Ishikawa (cell line): Measurements from ENCODE around the gene ARPC1A.

Source experiments
- CEBPB ChIP-seq: IDR thresholded peaks from 2 replicates; pipeline ENCODE4 v1.6.1; 2012
- CREB1 ChIP-seq: IDR thresholded peaks from 2 replicates; pipeline ENCODE4 v1.6.1; 2012; ENCODE audit warnings: low read depth
- EGR1 ChIP-seq: IDR thresholded peaks from 2 replicates; pipeline ENCODE4 v1.6.1; 2012
- EP300 ChIP-seq: IDR thresholded peaks from 2 replicates; pipeline ENCODE4 v1.6.1; 2012; ENCODE audit warnings: borderline replicate concordance
- FOXM1 ChIP-seq: IDR thresholded peaks from 2 replicates; pipeline ENCODE4 v1.6.1; 2012; ENCODE audit warnings: low read depth, borderline replicate concordance
- MAX ChIP-seq: IDR thresholded peaks from 2 replicates; pipeline ENCODE4 v1.6.1; 2012
- NFIC ChIP-seq: IDR thresholded peaks from 2 replicates; pipeline ENCODE4 v1.6.1; 2012
- RAD21 ChIP-seq: IDR thresholded peaks from 2 replicates; pipeline ENCODE4 v1.6.1; 2012; ENCODE audit warnings: low read depth
- REST ChIP-seq: IDR thresholded peaks from 2 replicates; pipeline ENCODE4 v1.6.1; 2012; ENCODE audit warnings: low read depth, mild to moderate bottlenecking
- TAF1 ChIP-seq: IDR thresholded peaks from 2 replicates; pipeline ENCODE4 v1.6.1; 2012; ENCODE audit warnings: low read depth, mild to moderate bottlenecking
- TCF12 ChIP-seq: IDR thresholded peaks from 2 replicates; pipeline ENCODE4 v1.6.1; 2012; ENCODE audit warnings: low read depth
- TEAD4 ChIP-seq: IDR thresholded peaks from 2 replicates; pipeline ENCODE4 v1.6.1; 2012
- USF1 ChIP-seq: IDR thresholded peaks from 2 replicates; pipeline ENCODE4 v1.6.1; 2012
- YY1 ChIP-seq: IDR thresholded peaks from 2 replicates; pipeline ENCODE4 v1.6.1; 2012; ENCODE audit warnings: low read depth
- ZBTB7A ChIP-seq: IDR thresholded peaks from 2 replicates; pipeline ENCODE4 v1.6.1; 2012; ENCODE audit warnings: low read depth

The ARPC1A gene

GRCh38 chr7:99404235-99404976 is 78.7 kb downstream of the ARPC1A start:
- no peak for TF ChIP-seq CREB1
- TF ChIP-seq TAF1 = no peak
- no peak for TF ChIP-seq FOXM1
- TF ChIP-seq YY1 = no peak
- TF ChIP-seq NFIC = no peak
- TF ChIP-seq TCF12 = no peak
- no peak for TF ChIP-seq USF1

- TF ChIP-seq TEAD4 (no peak), RAD21 (no peak), TCF12 (no peak), CREB1 (no peak), MAX (no peak), EP300 (no peak), CEBPB (no peak), REST (no peak), USF1 (no peak), ZBTB7A (no peak), YY1 (no peak), NFIC (no peak), TAF1 (no peak), FOXM1 (no peak), EGR1 (no peak)
Measured at GRCh38 chr7:99404977-99405320, 79.3 kb downstream of the ARPC1A start.

GRCh38 chr7:99406557-99406956 is 80.9 kb downstream of the ARPC1A start:
- TF ChIP-seq CREB1 (no peak), EGR1 (no peak), NFIC (no peak), EP300 (no peak), TAF1 (no peak), TEAD4 (no peak), ZBTB7A (no peak), FOXM1 (no peak), USF1 (no peak), MAX (no peak), TCF12 (no peak), CEBPB (no peak), YY1 (no peak), REST (no peak), RAD21 (no peak)

- no peak for TF ChIP-seq EGR1
- TF ChIP-seq FOXM1 = no peak
- TF ChIP-seq MAX = peak; percentile 89
- TF ChIP-seq TAF1 = no peak
Measured at GRCh38 chr7:99407872-99408378, 82.2 kb downstream of the ARPC1A start.

GRCh38 chr7:99408379-99409191 is 82.9 kb downstream of the ARPC1A start, which contains the start of the genes BUD31 and PDAP1:
Gene BUD31, plus strand, starts transcription at chr7:99408969. Its CDS starts 2,124 bp downstream, at chr7:99411093.
Gene PDAP1, minus strand, starts transcription at chr7:99408597. Its CDS starts 49 bp downstream, at chr7:99408548.
- TF ChIP-seq TEAD4 = peak; percentile 39; the same call in 1 of the 2 replicates
- no peak; the same call in 1 of the 2 replicates for TF ChIP-seq TCF12
- no peak for TF ChIP-seq REST
- TF ChIP-seq EP300 = peak; percentile 62
- TF ChIP-seq YY1 = no peak
- peak; percentile 64; the same call in 1 of the 2 replicates for TF ChIP-seq CREB1
- no peak for TF ChIP-seq RAD21
- no peak for TF ChIP-seq ZBTB7A
- peak; percentile 78 for TF ChIP-seq TAF1
- TF ChIP-seq FOXM1 = no peak
- no peak for TF ChIP-seq USF1
- TF ChIP-seq MAX = peak; percentile 79
- TF ChIP-seq EGR1 = no peak
- peak; percentile 99 for TF ChIP-seq CEBPB
- no peak for TF ChIP-seq NFIC
